Myocyte (in vitro differentiated cells): ENCODE results near the gene NEURL1. TPM values are rescaled to one million over a fixed set of nuclear protein-coding genes. Genes with fewer than 3 reads are reported as not detected.
"Not testable (repeated sequence)": the region's sequence is repeated elsewhere in the genome, so short reads cannot be mapped to it uniquely, and the experiment has no call there.

ENCODE experiments used
- DNase-seq: peaks from one replicate; pipeline ENCODE4 v3.0.0-alpha.2; 2012; ENCODE audit warnings: low read depth
- total RNA-seq: library from RNA; depleted of rRNA; stranded (reverse); fragments of >200 nt; gene quantifications from 2 replicates; pipeline ENCODE4 v1.2.3, GENCODE V29; 2014

Gene NEURL1
- total RNA-seq, 1 donor from 2014 or later = 12.1 TPM

- no peak for DNase-seq
Measured at GRCh38 chr10:103620891-103621782, 127.6 kb downstream of the NEURL1 start.

DNA sequence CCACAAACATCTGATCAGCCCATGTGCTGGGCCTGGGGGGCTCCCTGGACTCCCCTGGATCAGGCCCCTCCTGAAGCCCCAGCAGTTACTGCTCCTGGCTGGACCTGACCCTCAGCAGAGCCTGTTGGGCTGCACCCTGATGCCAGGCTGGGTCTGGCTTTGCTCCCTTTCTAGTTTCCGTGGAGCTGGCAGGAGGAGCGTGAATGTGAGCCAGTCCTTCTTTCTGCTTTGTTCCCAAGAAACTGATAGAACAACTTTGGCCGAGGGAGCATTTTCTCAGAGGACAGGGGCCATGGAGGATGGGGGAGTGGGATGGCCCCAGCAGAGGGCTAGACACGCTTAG, 128.2 kb downstream of the NEURL1 start:
- no peak for DNase-seq

DNA sequence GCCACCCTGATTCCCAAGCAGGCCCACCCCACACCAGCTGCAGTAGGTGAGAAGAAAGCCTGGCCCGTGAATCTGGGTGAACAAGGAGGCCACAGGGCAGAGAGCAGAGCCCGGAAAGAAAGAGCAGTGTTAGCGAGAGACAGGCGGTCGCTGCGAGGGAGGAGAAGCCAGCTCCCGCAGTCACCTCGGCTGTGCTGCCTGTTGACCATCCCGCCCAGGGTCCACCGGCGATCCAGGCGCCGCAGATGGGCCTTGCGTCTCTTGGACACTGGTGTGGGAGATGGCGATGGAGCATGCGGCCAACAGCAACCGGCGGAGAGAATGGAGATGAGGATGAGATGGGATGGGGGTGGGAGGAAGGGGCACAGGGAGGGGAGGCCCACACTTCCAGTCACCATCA, 128.8 kb downstream of the NEURL1 start:
- no peak for DNase-seq

- DNase-seq = no peak
Measured at GRCh38 chr10:103622935-103623574, 129.6 kb downstream of the NEURL1 start.

DNA sequence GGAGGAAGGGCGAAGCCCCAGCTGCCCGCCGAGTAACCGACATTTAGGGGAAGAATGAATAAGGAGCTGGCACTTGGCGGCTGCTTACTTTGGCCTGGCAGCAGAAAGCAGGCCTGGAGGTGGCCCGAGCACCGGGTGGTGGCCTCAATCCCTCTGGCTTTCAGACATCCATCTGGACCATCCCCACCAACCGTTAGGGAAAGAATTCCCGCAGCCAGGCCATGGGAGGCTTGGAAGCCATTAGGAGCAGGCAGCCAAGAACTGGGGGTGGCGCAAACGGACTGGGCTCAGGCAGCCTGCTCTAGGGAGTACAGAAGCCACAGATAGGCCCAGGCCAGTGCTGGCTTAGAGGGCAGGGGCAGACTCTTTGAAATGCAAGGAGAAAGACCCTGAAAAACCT, 132.7 kb downstream of the NEURL1 start:
- no peak for DNase-seq

DNA sequence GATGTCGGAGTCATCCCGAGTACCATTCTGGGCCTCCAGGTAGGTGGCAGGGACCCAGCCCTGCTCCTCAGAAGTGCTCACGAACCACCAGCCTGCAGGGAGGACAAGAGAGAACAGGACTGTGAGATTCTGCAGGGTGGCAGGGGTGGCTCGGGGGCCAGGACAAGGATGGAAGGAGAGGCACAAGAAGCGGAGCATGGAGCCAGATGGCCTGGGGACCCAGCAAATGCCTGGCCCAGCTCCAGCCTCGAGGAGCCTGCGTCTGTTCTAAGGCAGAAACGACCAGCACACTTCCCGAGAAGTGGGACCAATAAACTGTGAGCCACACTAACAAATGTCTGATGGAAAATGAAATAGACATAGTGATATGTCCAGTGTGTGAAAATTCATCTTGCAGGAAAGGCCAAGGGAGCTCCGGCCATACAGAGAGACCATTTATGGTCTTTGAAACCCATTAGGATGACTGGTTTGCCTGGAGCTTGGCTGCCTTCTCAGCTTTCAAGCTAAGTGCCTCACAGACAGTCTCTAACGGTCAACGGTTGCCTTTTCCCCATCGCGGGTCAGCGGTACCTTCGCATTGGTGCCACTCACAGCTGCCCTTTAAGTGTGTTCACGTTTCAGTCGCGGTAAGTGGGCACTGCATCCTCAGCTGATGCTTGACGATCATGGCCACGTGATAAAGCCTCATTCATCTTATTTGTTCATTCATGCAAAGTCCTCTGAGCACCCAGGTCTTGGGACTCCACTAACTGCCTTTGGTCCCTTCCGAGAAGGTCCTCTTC, 133.8 kb downstream of the NEURL1 start:
- DNase-seq = no peak

GRCh38 chr10:103627893-103628292, 134.4 kb downstream of the NEURL1 start:
- no peak for DNase-seq

DNA sequence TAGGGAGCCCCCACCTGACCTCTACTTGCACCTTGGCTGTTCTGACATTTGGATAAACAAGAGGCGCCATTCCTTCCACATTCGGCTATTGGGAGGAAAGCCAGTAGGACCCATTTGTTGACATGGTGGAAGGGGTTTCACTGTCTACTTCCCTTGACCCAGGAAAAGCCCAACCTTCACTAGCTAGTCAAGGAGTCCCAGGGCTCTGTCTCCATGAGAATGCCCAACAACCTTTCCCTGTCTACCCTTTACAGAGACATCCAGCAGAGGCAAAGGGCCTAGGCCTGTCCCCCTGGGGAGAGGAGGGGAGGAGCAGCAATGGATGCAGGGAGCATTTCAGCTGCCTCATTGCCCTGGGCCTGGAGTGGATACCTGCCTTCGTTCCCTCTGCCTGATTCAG, 136.1 kb downstream of the NEURL1 start:
- DNase-seq = no peak

DNA sequence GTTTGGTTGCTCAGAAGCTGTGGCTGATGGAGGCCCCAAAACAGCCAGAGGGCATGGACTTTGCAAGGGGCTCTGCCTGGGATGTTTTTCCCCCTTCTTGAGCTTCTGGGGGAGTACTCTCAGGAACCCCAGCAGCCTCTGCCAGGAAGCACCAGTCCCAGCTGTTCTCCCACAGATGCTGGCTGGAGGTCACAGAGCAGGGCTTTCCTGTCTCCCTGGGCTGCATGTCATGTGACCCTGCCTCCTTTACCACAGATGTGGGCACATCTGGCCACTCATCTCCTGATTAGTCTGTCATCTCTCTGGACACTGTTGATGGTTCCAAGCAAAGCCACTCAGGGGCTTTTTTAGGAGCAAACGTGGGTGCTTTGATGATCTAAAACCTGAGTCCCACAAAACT, 136.7 kb downstream of the NEURL1 start:
- peak; percentile 28 for DNase-seq

DNA sequence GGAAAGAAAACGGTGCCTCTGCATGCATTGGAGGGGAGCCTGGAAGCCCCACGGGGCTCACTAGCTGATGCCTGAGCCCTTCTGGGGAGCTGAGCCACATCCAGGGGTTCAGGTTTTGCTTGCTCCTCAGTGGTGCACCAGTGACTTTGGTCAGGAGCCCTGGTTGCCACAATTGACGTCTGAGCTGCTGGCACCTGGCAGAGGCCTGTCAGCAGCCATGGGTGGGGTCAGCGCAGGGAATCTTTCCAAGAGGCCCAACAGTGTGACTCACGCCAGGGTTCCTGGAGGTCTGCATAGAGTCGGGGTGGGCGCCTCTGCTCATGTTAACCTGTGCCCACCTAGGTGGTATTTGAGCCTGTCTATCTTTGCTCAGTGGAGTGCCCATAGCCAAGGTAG, 138.7 kb downstream of the NEURL1 start:
- DNase-seq = peak; percentile 63

- not testable (repeated sequence) for DNase-seq
Measured at GRCh38 chr10:103632871-103633270, 139.4 kb downstream of the NEURL1 start.

DNA sequence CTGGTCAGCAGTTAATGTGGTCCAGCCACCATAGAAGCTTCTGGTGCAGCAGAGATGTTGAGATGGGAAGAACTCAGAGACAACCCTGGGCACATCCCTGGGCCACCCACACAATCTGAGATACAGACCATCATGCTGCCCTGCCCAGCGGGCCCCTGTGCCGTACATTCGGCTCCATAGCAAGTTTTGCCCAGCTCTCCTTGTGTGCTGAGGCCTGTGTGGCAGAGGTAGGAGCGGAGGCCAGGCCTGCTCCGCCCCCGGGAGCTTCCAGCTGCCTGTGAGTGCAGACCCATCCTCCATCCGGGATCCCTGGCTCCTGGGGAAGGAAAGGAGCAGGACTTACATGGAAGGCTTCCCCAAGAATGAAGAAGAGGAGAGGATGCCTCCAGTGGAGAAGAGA, 140.3 kb downstream of the NEURL1 start:
- no peak for DNase-seq

DNA sequence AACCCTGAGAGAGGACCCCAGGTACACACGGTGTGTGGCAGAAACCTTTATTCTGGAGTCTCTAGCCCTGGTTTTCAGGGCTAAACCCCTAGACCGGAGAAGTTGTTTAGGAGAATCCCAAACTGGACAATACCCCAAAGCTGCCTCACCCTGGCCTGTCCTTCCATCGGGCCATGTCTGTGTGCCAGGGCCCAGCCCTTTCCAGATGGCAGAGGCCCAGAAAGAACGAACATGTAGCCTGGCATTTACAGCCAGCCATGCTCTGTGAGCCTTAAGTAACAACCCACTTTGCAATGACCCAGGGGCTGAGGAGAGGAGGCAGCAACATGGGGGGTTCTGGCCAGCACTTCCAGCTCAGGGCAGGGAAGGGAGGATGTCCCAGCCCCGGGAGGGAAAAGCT, 142.1 kb downstream of the NEURL1 start:
- no peak for DNase-seq

- no peak for DNase-seq
Measured at GRCh38 chr10:103636492-103636891, 143.0 kb downstream of the NEURL1 start.

DNA sequence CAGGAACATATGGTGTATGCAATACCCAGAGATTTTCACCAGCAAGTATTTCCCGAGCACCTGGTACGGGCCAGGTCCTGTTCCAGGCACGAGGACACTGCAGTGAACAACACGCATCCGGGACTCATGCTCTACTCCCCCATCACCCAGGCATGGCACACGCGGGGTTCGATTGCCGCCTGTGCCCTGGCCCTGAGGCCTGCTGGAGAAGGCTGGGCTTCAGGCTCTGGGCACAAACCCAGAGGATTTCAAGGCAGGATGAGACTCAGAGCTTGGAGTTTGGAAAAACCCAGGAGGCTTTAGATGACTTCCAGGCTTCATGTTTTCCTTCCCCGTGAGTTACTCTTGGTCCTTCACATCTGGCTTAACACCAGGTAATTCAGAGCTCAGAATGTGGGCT, 143.5 kb downstream of the NEURL1 start:
- no peak for DNase-seq

DNA sequence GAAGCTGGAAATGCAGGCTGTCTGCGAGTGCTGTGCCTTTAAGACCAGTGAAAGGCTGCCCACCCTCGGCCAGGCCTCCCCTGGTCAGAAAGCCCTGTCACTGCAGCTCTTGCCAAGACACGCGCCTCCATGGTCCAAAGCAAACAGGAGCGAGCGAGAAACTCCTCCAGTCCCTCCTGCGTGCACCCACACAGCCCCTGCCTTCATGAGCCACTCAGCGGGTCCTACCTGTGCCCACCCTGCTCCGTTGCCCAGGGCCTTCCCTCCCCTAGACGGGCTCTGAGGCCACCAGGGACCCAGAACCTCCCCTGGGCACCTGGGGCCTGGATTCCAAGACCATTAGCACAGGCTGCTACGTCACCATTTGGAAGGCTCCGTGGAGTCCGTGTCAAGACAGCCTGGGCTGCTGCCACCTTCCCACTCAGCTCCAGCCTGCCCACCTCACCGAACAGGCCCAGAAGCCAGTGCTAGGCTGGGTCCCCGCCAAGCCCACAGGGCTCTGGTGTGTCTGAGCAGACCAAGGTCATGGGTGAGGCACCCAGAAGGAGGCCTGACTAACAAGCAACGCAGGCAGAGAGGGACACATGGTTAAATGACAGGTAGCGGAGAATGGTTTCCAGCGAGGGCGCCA, 144.5 kb downstream of the NEURL1 start:
- DNase-seq = no peak

DNA sequence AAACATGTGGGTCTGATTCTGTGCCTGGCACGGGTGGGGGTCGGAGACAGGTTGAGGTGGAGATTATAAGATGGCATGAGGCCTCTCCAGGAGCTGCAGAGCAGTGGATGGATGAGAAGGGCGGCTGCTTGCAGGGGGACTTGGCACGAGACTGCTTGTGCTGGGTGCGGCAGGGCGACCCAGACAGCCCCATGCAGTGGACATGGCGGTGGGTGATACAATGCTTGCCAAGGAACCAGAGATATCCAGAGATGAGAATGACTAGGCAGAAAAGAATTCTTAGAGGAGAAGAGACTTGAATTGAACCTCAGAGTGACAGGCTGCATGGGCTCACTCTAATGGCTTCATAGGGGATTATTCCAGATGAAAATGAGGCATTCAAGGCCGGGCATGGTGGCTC, 145.4 kb downstream of the NEURL1 start:
- peak; percentile 23 for DNase-seq

DNA sequence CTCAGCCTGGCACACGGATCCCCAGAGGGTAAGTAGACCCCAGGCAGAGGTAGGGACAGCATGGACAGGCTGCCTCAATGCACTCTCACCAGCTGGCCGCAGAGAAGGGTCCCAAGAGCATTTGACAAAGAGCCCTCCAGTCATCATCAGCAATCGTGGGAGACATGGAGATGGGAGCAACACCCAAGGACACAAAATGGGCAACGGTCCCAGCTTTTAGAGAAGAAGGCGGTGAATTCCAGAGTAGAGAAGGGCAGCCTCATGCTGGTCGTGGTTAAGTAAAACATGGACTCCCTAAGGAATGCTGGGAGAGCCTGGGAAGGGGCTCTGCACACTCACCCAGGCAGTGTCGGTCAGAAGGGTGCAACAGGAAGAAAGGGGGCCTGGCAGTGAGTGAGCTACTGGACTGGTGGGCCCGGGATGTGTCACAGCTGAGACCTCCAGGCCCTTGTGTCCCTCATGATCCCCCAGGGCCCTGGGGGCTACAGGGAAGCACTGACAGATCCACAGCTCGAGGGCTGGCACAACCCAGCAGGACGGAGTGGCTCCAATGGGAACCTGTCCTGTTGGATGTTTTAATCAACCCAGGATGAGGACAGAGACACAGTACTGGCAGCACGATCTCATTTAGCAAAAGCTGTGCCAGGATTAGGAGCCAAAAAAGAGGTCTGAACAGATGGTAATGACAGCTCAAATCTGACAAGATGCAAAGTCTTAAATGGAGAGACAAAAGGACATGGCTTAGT, 147.1 kb downstream of the NEURL1 start:
- peak; percentile 82 for DNase-seq

DNA sequence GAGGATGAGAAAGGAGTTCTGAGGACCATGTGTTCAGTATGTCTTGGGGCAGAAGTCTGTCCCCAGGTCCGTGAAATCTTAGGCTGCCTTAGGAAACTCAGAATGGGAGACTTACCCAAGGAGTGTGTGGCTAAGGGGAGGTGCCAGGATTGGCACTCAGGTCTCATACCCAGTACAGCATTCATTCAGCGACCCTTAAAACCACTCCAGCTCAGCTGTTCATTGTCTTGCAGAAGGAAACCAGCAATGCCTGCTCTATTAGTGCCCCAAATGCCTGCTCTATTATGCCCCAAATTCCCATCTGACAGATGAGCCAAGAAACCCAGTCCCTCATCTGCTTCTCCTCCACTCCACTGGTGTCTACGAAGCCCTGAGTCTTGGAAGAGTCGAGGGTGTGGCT, 147.8 kb downstream of the NEURL1 start:
- peak; percentile 74 for DNase-seq
